8988T (cell line): ENCODE measurements around the gene PSD4.
A peak's percentile ranks its signal among the peaks of the same experiment; 100 is the strongest.

Experiments
- DNase-seq: peaks from one replicate; pipeline ENCODE4 v3.0.0; 2011

PSD4 gene

GRCh38 chr2:113240915-113241911 is 67.4 kb downstream of the PSD4 start:
- DNase-seq: peak; percentile 78

- no peak for DNase-seq
Measured at GRCh38 chr2:113242327-113242726, 68.6 kb downstream of the PSD4 start.

DNA sequence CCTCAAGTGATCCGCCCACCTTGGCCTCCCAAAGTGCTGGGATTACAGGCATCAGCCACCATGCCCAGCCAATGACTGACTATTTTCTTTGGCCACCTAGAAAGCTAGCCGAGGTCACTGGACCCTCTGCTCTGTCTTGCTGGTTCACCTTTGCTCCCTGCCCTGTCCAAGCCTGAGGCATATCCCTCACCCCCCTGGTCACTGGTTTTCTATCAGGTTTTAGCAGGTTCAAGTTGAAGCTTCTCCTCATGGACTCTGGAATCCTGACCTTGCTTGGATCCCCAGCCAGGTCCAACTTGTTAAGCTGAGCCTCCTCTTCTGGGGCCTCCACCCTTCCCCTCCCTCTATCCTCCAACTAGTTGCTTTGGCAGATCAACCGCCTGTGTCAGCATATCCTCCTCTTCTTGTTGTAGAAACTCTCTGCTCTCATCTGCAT is 71.5 kb downstream of the PSD4 start:
- no peak for DNase-seq

GRCh38 chr2:113246606-113247005 is 72.8 kb downstream of the PSD4 start:
- no peak for DNase-seq

DNA sequence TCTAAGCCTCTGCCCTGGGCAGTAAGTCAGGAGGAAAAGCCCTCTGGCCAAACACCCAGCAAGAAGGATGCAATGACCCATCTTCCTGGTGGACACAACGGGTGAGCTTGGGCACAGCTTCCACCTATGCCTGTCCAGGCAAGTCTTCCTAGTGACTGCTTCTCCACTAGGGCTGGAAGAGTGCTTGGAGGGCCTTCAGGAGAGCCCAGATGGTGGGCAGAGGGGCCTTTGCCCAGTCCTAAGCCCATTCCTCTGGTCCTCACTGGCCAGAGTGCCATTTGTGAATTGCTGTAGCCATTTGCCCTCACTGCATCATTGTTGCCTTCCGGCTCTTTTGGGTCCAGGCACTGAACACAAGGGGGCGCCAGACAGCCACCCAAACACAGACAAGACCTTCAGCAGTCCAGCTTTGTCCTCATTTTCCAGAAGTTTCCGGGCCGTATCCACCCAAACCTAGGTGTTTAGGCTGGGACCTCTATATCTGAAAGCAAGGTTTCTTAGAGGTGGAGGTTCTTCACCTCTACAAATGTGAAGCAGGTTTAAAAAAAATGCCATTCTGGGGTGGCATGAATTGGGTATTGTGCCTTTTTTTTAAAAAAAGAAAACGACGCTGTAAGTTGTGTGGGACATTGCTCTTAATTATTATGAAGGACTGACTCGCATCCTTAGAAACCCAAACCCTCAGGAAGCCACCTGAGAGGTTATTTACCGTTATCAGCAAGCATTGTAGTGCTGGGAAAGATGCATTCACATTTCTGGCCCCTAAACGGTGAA is 75.4 kb downstream of the PSD4 start:
- DNase-seq: peak; percentile 67

DNA sequence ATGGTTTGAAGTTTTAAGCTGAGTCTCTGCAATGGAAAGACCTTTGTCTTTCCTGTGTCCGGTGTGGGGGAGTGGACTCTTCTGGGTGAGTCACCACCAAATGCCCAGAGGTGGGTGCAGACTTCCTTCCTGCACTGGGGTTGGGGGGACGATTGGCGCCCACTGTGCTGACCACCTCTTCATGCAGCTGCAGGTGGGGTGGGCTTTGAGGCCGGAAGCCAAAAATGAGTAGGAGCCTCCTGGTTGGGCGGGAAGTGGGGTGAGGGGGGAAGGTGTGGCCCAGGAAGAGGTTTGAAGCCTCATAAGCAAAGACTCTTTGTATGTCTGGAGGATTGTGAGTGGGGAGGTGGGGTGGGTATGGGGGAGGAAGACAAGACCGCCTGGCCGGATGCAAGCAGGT is 77.3 kb downstream of the PSD4 start:
- DNase-seq: no peak

GRCh38 chr2:113252047-113252590 is 78.3 kb downstream of the PSD4 start:
- no peak for DNase-seq

DNA sequence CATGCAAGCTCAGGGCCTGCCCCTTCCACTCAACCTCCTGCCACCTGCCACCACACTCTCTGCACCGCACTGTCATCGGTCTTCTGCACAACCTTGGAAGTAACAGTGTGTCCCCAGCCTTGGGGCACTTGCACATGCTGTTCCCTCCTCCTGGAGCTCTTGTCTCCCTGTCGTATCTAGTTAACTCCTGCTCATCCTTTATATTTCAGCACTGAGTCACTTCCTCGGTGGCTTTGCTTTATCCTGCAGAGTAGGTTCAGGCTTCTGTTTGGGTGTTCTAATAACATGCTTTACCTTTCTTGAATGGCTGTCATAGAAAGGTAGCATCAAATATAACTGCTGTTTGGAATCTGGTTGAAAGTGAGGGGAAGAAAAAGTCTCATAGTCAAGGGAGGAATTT is 79.7 kb downstream of the PSD4 start:
- DNase-seq: no peak

DNA sequence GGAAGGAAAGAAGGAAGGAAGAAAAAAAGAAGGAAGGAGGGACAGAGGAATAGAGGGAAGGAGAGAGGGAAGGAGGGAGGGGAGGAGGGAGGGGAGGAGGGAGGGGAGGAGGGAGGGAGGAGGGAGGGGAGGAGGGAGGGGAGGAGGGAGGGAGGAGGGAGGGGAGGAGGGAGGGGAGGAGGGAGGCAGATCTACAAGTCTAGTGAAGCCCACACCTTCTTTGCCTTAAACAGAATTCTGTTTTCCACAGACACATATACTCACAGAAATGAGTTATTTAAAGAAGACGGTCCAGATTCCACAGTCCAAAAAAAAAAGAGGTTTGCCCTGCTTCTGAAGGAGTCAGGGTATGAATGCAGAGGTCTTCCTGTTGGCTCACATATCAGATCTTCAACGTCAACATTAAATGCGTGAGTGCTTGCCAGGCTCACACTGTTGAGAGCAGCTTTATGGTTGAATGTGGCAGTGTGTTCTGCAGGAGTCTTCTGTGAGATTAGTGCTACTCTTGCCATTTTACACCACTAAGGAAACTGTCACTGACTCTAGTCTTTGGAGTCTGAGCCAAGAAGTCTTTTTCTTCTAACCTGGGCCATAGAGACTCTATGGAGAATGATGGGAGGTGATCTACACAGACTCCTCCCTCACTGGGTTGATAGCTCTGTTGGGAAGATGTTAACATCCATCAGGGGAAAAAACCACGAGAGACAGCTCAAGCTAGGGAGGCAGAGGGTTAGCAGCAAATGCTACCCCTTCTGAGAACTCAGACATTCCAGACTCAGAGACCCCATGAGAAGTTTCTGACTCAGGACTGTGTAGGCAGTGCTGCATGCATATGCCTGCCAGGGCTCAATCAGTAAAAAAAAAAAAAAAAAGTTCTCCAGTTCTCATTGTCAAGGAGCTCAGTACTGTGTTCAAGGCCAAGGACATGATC is 81.6 kb downstream of the PSD4 start:
- DNase-seq: no peak

GRCh38 chr2:113257516-113258264 is 83.9 kb downstream of the PSD4 start:
- DNase-seq: no peak

DNA sequence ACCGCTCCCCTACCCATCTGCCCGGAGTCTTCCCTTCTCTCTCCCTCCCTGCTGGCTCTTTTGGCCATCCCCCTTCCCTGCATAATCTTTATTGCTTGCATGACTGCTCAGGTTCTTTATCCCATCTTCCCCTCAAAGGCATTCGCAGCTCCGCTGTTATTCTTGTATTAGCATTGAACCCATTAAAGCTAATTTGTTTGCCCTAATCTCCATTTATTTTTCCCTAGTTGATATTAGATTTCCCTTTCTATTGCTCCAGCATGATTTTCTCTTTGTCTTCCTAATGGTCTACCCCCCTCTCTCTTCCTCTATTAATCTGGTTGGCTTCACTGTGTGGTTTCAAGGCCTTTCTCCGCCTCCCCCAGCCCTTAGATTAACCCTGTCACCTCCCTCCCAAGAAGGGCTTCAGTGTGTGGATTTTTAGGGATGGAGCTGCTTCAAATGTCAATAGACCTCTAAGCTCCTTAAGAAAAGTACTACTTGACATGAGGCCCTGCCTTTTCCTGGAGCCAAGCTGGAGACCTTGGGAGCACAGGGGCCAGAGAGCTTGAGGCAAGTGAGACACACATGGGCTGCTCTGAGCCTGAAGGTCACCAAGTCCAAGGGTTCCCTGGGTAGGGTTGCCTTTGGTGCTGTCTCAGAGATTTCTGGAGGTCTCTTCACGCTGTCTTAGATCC is 84.8 kb downstream of the PSD4 start:
- no peak for DNase-seq
